HepG2 (cell line): ENCODE measurements around the gene USP35. TPM values are rescaled to one million over a fixed set of nuclear protein-coding genes. Genes with fewer than 3 reads are reported as not detected.
A peak's percentile ranks its signal among the peaks of the same experiment; 100 is the strongest.
"Not testable (repeated sequence)": the region's sequence is repeated elsewhere in the genome, so short reads cannot be mapped to it uniquely, and the experiment has no call there.

Experiments
- ATAC-seq: fragments of 200-7000 bp; cut with Tn5 transposase; 3 replicates; pipeline ENCODE4 v1.9.1; 2020; ENCODE audit warnings: mild to moderate bottlenecking, moderate library complexity
- BruUV-seq: library from RNA; stranded (reverse); fragments of 400-500 nt; replicated peaks from 2 replicates; lab custom pipeline; 2021; lab: Mats Ljungman, UMichigan
- CTCF ChIA-PET: fragments of 300-600 bp; formaldehyde crosslinking; extraction: SDS; loops from one replicate; lab custom pipeline; 2021; ENCODE audit warnings: low total read pairs, inconsistent platforms, low intra/inter-chr PET ratio; lab: Yijun Ruan, JAX
- POLR2A ChIA-PET: fragments of 350-600 bp; sonication (Branson Sonifier 250); formaldehyde crosslinking; loops from one replicate; lab custom pipeline; 2020; ENCODE audit warnings: antibody characterized with exemption, inconsistent platforms; lab: Yijun Ruan, JAX
- DNase-seq: peaks from one replicate; pipeline ENCODE4 v3.0.0-alpha.2; 2015; ENCODE audit warnings: low spot score
- FAIRE-seq: peaks from 3 replicates; lab custom pipeline; 2011; peaks lifted over from hg19 to GRCh38; lab: Jason Lieb, UNC
- H2AFZ ChIP-seq: one replicate; pipeline ENCODE4 v1.6.1; 2011; ENCODE audit warnings: low read length, inconsistent platforms
- H3K27ac ChIP-seq: fragments of 300-600 bp; 3 replicates; pipeline ENCODE4 v1.8.0; 2011; ENCODE audit warnings: mixed run types, mild to moderate bottlenecking, mixed read lengths, low read length, inconsistent platforms; ENCODE audit not compliant: insufficient read depth; ENCODE audit errors: extremely low read length
- H3K27me3 ChIP-seq, 2 experiments: fragments of 200-600 bp in 1 of 2; 2 replicates in 1 of 2; 3 replicates in 1 of 2; pipeline versions ENCODE4 v1.6.0 to v1.8.0; 2011; ENCODE audit warnings: low read length in 2 of 2, mild to moderate bottlenecking in 2 of 2, moderate library complexity in 2 of 2, inconsistent platforms in 1 of 2; ENCODE audit not compliant: insufficient read depth in 2 of 2, control insufficient read depth in 1 of 2
- H3K36me3 ChIP-seq, 2 experiments: fragments of 200-600 bp in 1 of 2; replicated peaks in 1 of 2; 2 replicates in 1 of 2; 3 replicates in 1 of 2; pipeline versions ENCODE4 v1.5.1 to v1.8.0; 2011; ENCODE audit warnings: low read length in 2 of 2, inconsistent platforms in 1 of 2; ENCODE audit not compliant: insufficient read depth in 2 of 2, control insufficient read depth in 1 of 2
- H3K4me1 ChIP-seq: 2 replicates; pipeline ENCODE4 v1.5.1; 2012; ENCODE audit warnings: low read length, inconsistent platforms; ENCODE audit not compliant: insufficient read depth
- H3K4me2 ChIP-seq: 2 replicates; pipeline ENCODE4 v1.6.0; 2011; ENCODE audit warnings: low read depth, low read length, inconsistent platforms
- H3K4me3 ChIP-seq, 3 experiments: fragments of 200-600 bp in 1 of 3; sonication (generic), shearing (Covaris generic) in 1 of 3; replicated peaks in 1 of 3; 2 replicates each; pipeline ENCODE4 v1.5.1; 2011 to 2016; ENCODE audit warnings: low read length in 3 of 3, inconsistent platforms in 2 of 3, low read depth in 2 of 3, mild to moderate bottlenecking in 2 of 3, control low read depth in 1 of 3, mixed read lengths in 1 of 3; ENCODE audit not compliant: insufficient read depth in 1 of 3
- H3K79me2 ChIP-seq: one replicate; pipeline ENCODE4 v1.6.1; 2011; ENCODE audit warnings: low read length, inconsistent platforms; ENCODE audit not compliant: insufficient read depth
- H3K9ac ChIP-seq: 2 replicates; pipeline ENCODE4 v1.6.0; 2011; ENCODE audit warnings: mild to moderate bottlenecking, low read depth, low read length, inconsistent platforms; ENCODE audit not compliant: insufficient read depth
- H3K9me3 ChIP-seq: 2 replicates; pipeline ENCODE4 v1.5.1; 2012; ENCODE audit warnings: mild to moderate bottlenecking, low read length
- H4K20me1 ChIP-seq: 2 replicates; pipeline ENCODE4 v1.6.0; 2011; ENCODE audit warnings: inconsistent platforms, mild to moderate bottlenecking, low read length, moderate library complexity; ENCODE audit not compliant: insufficient read depth
- ISX ChIP-seq: sonication (generic); formaldehyde crosslinking; conservative IDR thresholded peaks from 2 replicates; pipeline ENCODE4 v1.5.0; 2020; ENCODE audit warnings: missing genetic modification reagents
- NR2F6 ChIP-seq, 2 experiments: IDR thresholded peaks; 2 replicates each; pipeline ENCODE4 v1.6.1; 2016; ENCODE audit warnings: antibody characterized with exemption in 1 of 2, mild to moderate bottlenecking in 1 of 2
- REST ChIP-seq, 2 experiments: IDR thresholded peaks; 2 replicates each; pipeline ENCODE4 v1.6.1; 2011 to 2012; ENCODE audit warnings: low read length in 2 of 2, borderline replicate concordance in 1 of 2, low read depth in 1 of 2, mild to moderate bottlenecking in 1 of 2, moderate library complexity in 1 of 2
- TOPORS ChIP-seq: sonication (generic); formaldehyde crosslinking; IDR thresholded peaks from 2 replicates; pipeline ENCODE4 v1.8.0; 2023; ENCODE audit warnings: mild to moderate bottlenecking, missing genetic modification reagents
- ZNF512 ChIP-seq: sonication (generic); formaldehyde crosslinking; IDR thresholded peaks from 2 replicates; pipeline ENCODE4 v1.4.0; 2020; ENCODE audit warnings: mild to moderate bottlenecking, missing genetic modification reagents
- ZNF770 ChIP-seq: sonication (generic); formaldehyde crosslinking; IDR thresholded peaks from 2 replicates; pipeline ENCODE4 v1.5.0; 2020; ENCODE audit warnings: mild to moderate bottlenecking, missing genetic modification reagents
- WGBS: methylation state at CpG from one replicate; pipeline ENCODE4 v1.1.6; 2017; ENCODE audit warnings: low lambda C conversion rate; 5-methylcytosine and 5-hydroxymethylcytosine counted together
- in situ Hi-C: cut with HindIII; loops from 2 replicates; pipeline ENCODE4 v1.10.0; 2017; ENCODE audit warnings: low pct_unique_long_range_greater_than_20kb; ENCODE audit not compliant: extremely low pct_ligation_motif_present
- intact Hi-C: fragments of 100-400 bp; cut with micrococcal nuclease; formaldehyde crosslinking; loops from one replicate; pipeline ENCODE4 v1.10.0; 2022; ENCODE audit not compliant: unreplicated experiment
- polyA plus RNA-seq, 8 experiments: library from polyadenylated mRNA; depleted of rRNA in 3 of 8; stranded (reverse) in 7 of 8; unstranded in 1 of 8; fragments of >200 nt; fragmentation: Illumina TruSeq in 4 of 8; extraction: Trizol in 4 of 8; gene quantifications; 2 replicates each; pipeline versions ENCODE4 v1.2.1 to v1.2.3, GENCODE V29; 2011 to 2016; ENCODE audit warnings: low read depth in 4 of 8, missing spikeins in 1 of 8, mixed read lengths in 1 of 8; ENCODE audit not compliant: insufficient read depth in 1 of 8
- total RNA-seq, 5 experiments: library from RNA; depleted of rRNA; stranded (reverse); fragments of >200 nt; fragmentation: Illumina TruSeq; extraction: Trizol; gene quantifications; 2 replicates each; pipeline ENCODE4 v1.2.3, GENCODE V29; 2016; ENCODE audit warnings: low read depth in 1 of 5

The USP35 gene
- total and polyA plus RNA-seq, 2 of the 13 experiments (the other 11 are each of a cell fraction or from before 2014, with no cell fraction given), result 4.6 to 7.7 TPM

- no peak for TF ChIP-seq ISX
- TF ChIP-seq, all 625 proteins: peak for 0
Measured at GRCh38 chr11:78171951-78172350, 16.8 kb upstream of the USP35 start (continued).

GRCh38 chr11:78175862-78176261, 12.9 kb upstream of the USP35 start:
- H3K36me3 ChIP-seq, ATAC-seq, FAIRE-seq, DNase-seq, H3K27me3 ChIP-seq, H3K9ac ChIP-seq, H3K9me3 ChIP-seq, H3K4me3 ChIP-seq, CTCF ChIA-PET, H3K4me2 ChIP-seq, H3K27ac ChIP-seq, H4K20me1 ChIP-seq, in situ Hi-C loops, intact Hi-C loops, H2AFZ ChIP-seq, BruUV-seq, H3K79me2 ChIP-seq: not testable (repeated sequence)
- POLR2A ChIA-PET, result interaction anchor here (1.0 kb wide), 1 partner anchor 36 kb away, joined by 3 read pairs; the partner anchor contains the start of gene ALG8
- WGBS, result 97% methylated on average over 3 of the region's 3 CpGs
- H3K4me1 ChIP-seq, result peaks cover 38% of the 10 kb centered on the region

- Histone ChIP-seq H3K79me2 (no peaks in the 10 kb centered on the region), H3K9ac (no peak overlapping the region), H3K4me3 (no peak overlapping the region), H3K27ac (no peak overlapping the region), H3K36me3 (peaks cover 4 to 5% of the 10 kb centered on the region in 2 experiments; a peak in 2 of 5 replicates), H2AFZ (no peak overlapping the region), H3K9me3 (no peaks in the 10 kb centered on the region), H3K4me1 (peaks cover 31% of the 10 kb centered on the region), H3K4me2 (no peak overlapping the region), H3K27me3 (no peaks in the 10 kb centered on the region), H4K20me1 (no peaks in the 10 kb centered on the region; the same call in 1 of the 2 replicates)
- ATAC-seq, result no peak
- BruUV-seq, result no TSS peak
- POLR2A ChIA-PET, result no interaction called here
- intact Hi-C loops (no loop called here), in situ Hi-C loops (no loop called here)
- CTCF ChIA-PET, result no interaction called here
- no peak for DNase-seq
- WGBS, result 78% methylated on average over 10 of the region's 10 CpGs
- no peak for FAIRE-seq
- no peak for TF ChIP-seq NR2F6 (IDR thresholded peaks at IDR 0.05)
- TF ChIP-seq NR2F6 (CRISPR knock-in tag; IDR thresholded peaks at IDR 0.05), result no peak
- TF ChIP-seq ZNF770 (CRISPR knock-in tag), result peak; percentile 90
- TF ChIP-seq ZNF512 (CRISPR knock-in tag), result no peak
- TF ChIP-seq REST (IDR thresholded peaks at IDR 0.05; ENCODE audit: borderline replicate concordance in 1 of 2, low read depth in 1 of 2, low read length in 2 of 2), result no peak
- no peak for TF ChIP-seq TOPORS (CRISPR knock-in tag)
Measured at GRCh38 chr11:78176605-78177141, 12.0 kb upstream of the USP35 start.
